RWPE2 (cell line): ENCODE measurements around the gene EAF1.
A peak's percentile ranks its signal among the peaks of the same experiment; 100 is the strongest.

ENCODE experiments used
- ATAC-seq: fragments of 200-7000 bp; cut with Tn5 transposase; 3 replicates; pipeline ENCODE4 v1.9.1; 2021; ENCODE audit warnings: low read depth
- DNase-seq: peaks from one replicate; pipeline ENCODE4 v3.0.0-alpha.2; 2020; ENCODE audit warnings: low spot score
- H3K27ac ChIP-seq: fragments of 450-650 bp; 2 replicates; pipeline ENCODE4 v1.5.1; 2017; ENCODE audit warnings: mild to moderate bottlenecking; ENCODE audit not compliant: poor library complexity, severe bottlenecking
- H3K27me3 ChIP-seq: fragments of 250-450 bp; sonication (Bioruptor Pico); 2 replicates; pipeline ENCODE4 v1.5.1; 2021; ENCODE audit warnings: mild to moderate bottlenecking, moderate library complexity; ENCODE audit not compliant: insufficient read depth, poor library complexity, severe bottlenecking
- H3K36me3 ChIP-seq: fragments of 250-450 bp; sonication (Bioruptor Pico); 2 replicates; pipeline ENCODE4 v1.5.1; 2020; ENCODE audit warnings: low read depth, mild to moderate bottlenecking, moderate library complexity
- H3K4me1 ChIP-seq: fragments of 250-450 bp; sonication (Bioruptor Pico); 2 replicates; pipeline ENCODE4 v1.5.1; 2021; ENCODE audit warnings: mild to moderate bottlenecking, moderate library complexity; ENCODE audit not compliant: insufficient read depth, poor library complexity, severe bottlenecking
- H3K4me3 ChIP-seq: fragments of 250-450 bp; sonication (Bioruptor Pico); 2 replicates; pipeline ENCODE4 v1.5.1; 2021; ENCODE audit warnings: mild to moderate bottlenecking, moderate library complexity; ENCODE audit not compliant: severe bottlenecking
- H3K9me3 ChIP-seq: fragments of 250-450 bp; sonication (Bioruptor Pico); 2 replicates; pipeline ENCODE4 v1.5.1; 2021; ENCODE audit warnings: mild to moderate bottlenecking, moderate library complexity; ENCODE audit not compliant: severe bottlenecking
- CTCF ChIP-seq: fragments of 450-650 bp; IDR thresholded peaks from one replicate; pipeline ENCODE4 v1.5.1; 2017; ENCODE audit warnings: mild to moderate bottlenecking, moderate library complexity; ENCODE audit not compliant: poor library complexity, severe bottlenecking

Gene EAF1

GRCh38 chr3:15434756-15435155 lies 7.4 kb downstream of the EAF1 start:
- Histone ChIP-seq H3K4me3 (no peak overlapping the region), H3K27me3 (no peaks in the 10 kb centered on the region), H3K36me3 (peaks cover 93% of the 10 kb centered on the region), H3K4me1 (peaks cover 7% of the 10 kb centered on the region), H3K27ac (no peak overlapping the region), H3K9me3 (no peaks in the 10 kb centered on the region)
- DNase-seq (no peak), ATAC-seq (no peak)
- TF ChIP-seq CTCF = no peak

- peaks cover 21% of the 10 kb centered on the region for H3K4me1 ChIP-seq
- TF ChIP-seq CTCF = no peak
- H3K36me3 ChIP-seq = peaks cover 94% of the 10 kb centered on the region
- no peak overlapping the region for H3K4me3 ChIP-seq
- no peaks in the 10 kb centered on the region for H3K27me3 ChIP-seq
- DNase-seq = no peak
- ATAC-seq = no peak
- H3K27ac ChIP-seq = no peak overlapping the region
- H3K9me3 ChIP-seq = no peaks in the 10 kb centered on the region
Observed at GRCh38 chr3:15436246-15436645, 8.8 kb downstream of the EAF1 start.

- Histone ChIP-seq H3K4me1 (peaks cover 21% of the 10 kb centered on the region), H3K27me3 (no peaks in the 10 kb centered on the region), H3K27ac (peak overlapping the region; percentile 62), H3K9me3 (no peaks in the 10 kb centered on the region), H3K36me3 (peaks cover 83% of the 10 kb centered on the region), H3K4me3 (no peak overlapping the region)
- ATAC-seq (peak; percentile 42; the same call in 1 of the 3 replicates), DNase-seq (no peak)
- no peak for TF ChIP-seq CTCF
Observed at GRCh38 chr3:15438983-15439382, 11.6 kb downstream of the EAF1 start.

GRCh38 chr3:15439476-15439875 lies 12.1 kb downstream of the EAF1 start:
- DNase-seq = no peak
- no peak for ATAC-seq
- H3K27me3 ChIP-seq = no peaks in the 10 kb centered on the region
- H3K27ac ChIP-seq = peak overlapping the region; percentile 62
- no peaks in the 10 kb centered on the region for H3K9me3 ChIP-seq
- H3K4me1 ChIP-seq = peaks cover 21% of the 10 kb centered on the region
- H3K36me3 ChIP-seq = peaks cover 78% of the 10 kb centered on the region
- no peak overlapping the region for H3K4me3 ChIP-seq
- no peak for TF ChIP-seq CTCF

- DNase-seq = no peak
- peak; percentile 81 for ATAC-seq
- Histone ChIP-seq H3K27ac (peak overlapping the region; percentile 62), H3K36me3 (peaks cover 64% of the 10 kb centered on the region), H3K9me3 (no peaks in the 10 kb centered on the region), H3K4me3 (no peak overlapping the region), H3K27me3 (no peaks in the 10 kb centered on the region), H3K4me1 (peaks cover 21% of the 10 kb centered on the region)
- TF ChIP-seq CTCF = no peak
Observed at GRCh38 chr3:15440891-15441290, 13.5 kb downstream of the EAF1 start.
